MM.1S (cell line): Measurements from ENCODE around the gene KIFAP3.

Source experiments
- DNase-seq: peaks from one replicate; pipeline ENCODE4 v3.0.0-alpha.2; 2015
- H2AFZ ChIP-seq: fragments of 300-600 bp; sonication (generic); 2 replicates; pipeline ENCODE4 v1.6.0; 2016; ENCODE audit warnings: antibody characterized with exemption, low read length
- H3F3A ChIP-seq: fragments of 300-600 bp; sonication (generic); 2 replicates; pipeline ENCODE4 v1.6.1; 2016; ENCODE audit warnings: mild to moderate bottlenecking, antibody characterized with exemption, low read length, moderate library complexity, mixed read lengths; ENCODE audit not compliant: insufficient read depth
- H3K27ac ChIP-seq: fragments of 300-600 bp; sonication (generic); 2 replicates; pipeline ENCODE4 v1.5.1; 2016; ENCODE audit warnings: mild to moderate bottlenecking, low read length
- H3K27me3 ChIP-seq: fragments of 300-600 bp; sonication (generic); replicated peaks from 2 replicates; pipeline ENCODE4 v1.6.0; 2016; ENCODE audit warnings: low read length; ENCODE audit not compliant: insufficient read depth
- H3K36me3 ChIP-seq: fragments of 300-600 bp; sonication (generic); replicated peaks from 2 replicates; pipeline ENCODE4 v1.6.1; 2016; ENCODE audit warnings: mild to moderate bottlenecking, low read length, mixed read lengths; ENCODE audit not compliant: insufficient read depth
- H3K4me1 ChIP-seq: fragments of 300-600 bp; sonication (generic); 2 replicates; pipeline ENCODE4 v1.6.1; 2016; ENCODE audit warnings: low read length, mixed read lengths
- H3K4me2 ChIP-seq: fragments of 300-600 bp; sonication (generic); 2 replicates; pipeline ENCODE4 v1.6.0; 2016; ENCODE audit warnings: low read depth, low read length
- H3K4me3 ChIP-seq: fragments of 300-600 bp; sonication (generic); 2 replicates; pipeline ENCODE4 v1.5.1; 2016; ENCODE audit warnings: low read length, mixed read lengths
- H3K79me2 ChIP-seq: fragments of 300-600 bp; sonication (generic); 2 replicates; pipeline ENCODE4 v1.6.1; 2016; ENCODE audit warnings: mixed run types, low read length, mixed read lengths
- H3K9ac ChIP-seq: fragments of 300-600 bp; sonication (generic); 2 replicates; pipeline ENCODE4 v1.6.1; 2016; ENCODE audit warnings: low read length, mixed read lengths
- H3K9me2 ChIP-seq: fragments of 300-600 bp; sonication (generic); replicated peaks from 2 replicates; pipeline ENCODE4 v1.6.1; 2016; ENCODE audit warnings: mild to moderate bottlenecking, low read length, mixed read lengths; ENCODE audit not compliant: insufficient read depth
- H3K9me3 ChIP-seq: fragments of 300-600 bp; sonication (generic); replicated peaks from 2 replicates; pipeline ENCODE4 v1.6.1; 2016; ENCODE audit warnings: mild to moderate bottlenecking, low read length, mixed read lengths; ENCODE audit not compliant: insufficient read depth
- H4K20me1 ChIP-seq: fragments of 300-600 bp; sonication (generic); 2 replicates; pipeline ENCODE4 v1.6.1; 2016; ENCODE audit warnings: mild to moderate bottlenecking, low read length, moderate library complexity, mixed read lengths; ENCODE audit not compliant: insufficient read depth
- CTCF ChIP-seq: fragments of 300-600 bp; sonication (generic); IDR thresholded peaks from 2 replicates; pipeline ENCODE4 v1.5.1; 2016; ENCODE audit warnings: antibody characterized with exemption, low read length, mixed read lengths
- EZH2 ChIP-seq: fragments of 300-600 bp; sonication (generic); optimal IDR thresholded peaks from 2 replicates; pipeline ENCODE3; 2017; ENCODE audit warnings: low read depth, mild to moderate bottlenecking, antibody characterized with exemption, low read length, mixed read lengths
- EZH2phosphoT487 ChIP-seq: fragments of 300-600 bp; sonication (generic); IDR thresholded peaks from 2 replicates; pipeline ENCODE4 v1.6.1; 2018; ENCODE audit warnings: antibody characterized with exemption, low read length

The KIFAP3 gene

GRCh38 chr1:169900571-169900970, 173.9 kb downstream of the KIFAP3 start:
- Histone ChIP-seq H3K79me2 (no peaks in the 10 kb centered on the region), H3K27me3 (no peaks in the 10 kb centered on the region), H3F3A (peaks cover 4% of the 10 kb centered on the region; the same call in 1 of the 2 replicates), H3K4me1 (peaks cover 25% of the 10 kb centered on the region), H3K4me2 (no peak overlapping the region), H4K20me1 (no peaks in the 10 kb centered on the region), H3K9ac (no peak overlapping the region), H3K9me3 (no peaks in the 10 kb centered on the region), H3K4me3 (no peak overlapping the region), H3K36me3 (no peaks in the 10 kb centered on the region), H3K27ac (no peak overlapping the region), H3K9me2 (no peaks in the 10 kb centered on the region), H2AFZ (no peak overlapping the region)
- DNase-seq: no peak
- no peak for TF ChIP-seq CTCF
- TF ChIP-seq EZH2: no peak
- no peak for TF ChIP-seq EZH2phosphoT487

- Histone ChIP-seq H3K9me3 (no peaks in the 10 kb centered on the region), H3K4me1 (peaks cover 22% of the 10 kb centered on the region), H3K27me3 (no peaks in the 10 kb centered on the region), H2AFZ (no peak overlapping the region), H3K36me3 (no peaks in the 10 kb centered on the region), H3K79me2 (no peaks in the 10 kb centered on the region), H3K4me2 (no peak overlapping the region), H3K4me3 (no peak overlapping the region), H3K9ac (no peak overlapping the region), H3K9me2 (no peaks in the 10 kb centered on the region), H3K27ac (no peak overlapping the region), H4K20me1 (no peaks in the 10 kb centered on the region), H3F3A (0 out of 2 replicates have a peak, but pooled peaks cover 4% of the 10 kb centered on the region)
- no peak for TF ChIP-seq EZH2
- TF ChIP-seq CTCF: no peak
- no peak for TF ChIP-seq EZH2phosphoT487
- DNase-seq: no peak
These were observed 174.8 kb downstream of the KIFAP3 start for GRCh38 chr1:169899519-169900217.

- H2AFZ ChIP-seq: 0 out of 2 replicates have a peak overlapping the region, but pooled peaks have one; percentile 4
- no peak overlapping the region for H3K4me3 ChIP-seq
- H3K4me2 ChIP-seq: no peak overlapping the region
- no peaks in the 10 kb centered on the region for H3K27me3 ChIP-seq
- DNase-seq: no peak
- 0 out of 2 replicates have a peak, but pooled peaks cover 6% of the 10 kb centered on the region for H3F3A ChIP-seq
- TF ChIP-seq EZH2phosphoT487 (no peak), EZH2 (no peak), CTCF (no peak)
- H3K27ac ChIP-seq: no peak overlapping the region
- no peaks in the 10 kb centered on the region for H3K36me3 ChIP-seq
- peaks cover 25% of the 10 kb centered on the region for H3K4me1 ChIP-seq
- H3K9me2 ChIP-seq: no peaks in the 10 kb centered on the region
- no peaks in the 10 kb centered on the region for H4K20me1 ChIP-seq
- H3K9ac ChIP-seq: no peak overlapping the region
- peaks cover 23% of the 10 kb centered on the region for H3K79me2 ChIP-seq
- no peaks in the 10 kb centered on the region for H3K9me3 ChIP-seq
These were observed 178.5 kb downstream of the KIFAP3 start for GRCh38 chr1:169896013-169896412.
